Measurements from ENCODE around the gene MYO5C. TPM values are rescaled to one million over a fixed set of nuclear protein-coding genes. Genes with fewer than 3 reads are reported as not detected.

Gene MYO5C
- total RNA-seq, 1 donor from 2014 or later = 24.1 TPM

DNA sequence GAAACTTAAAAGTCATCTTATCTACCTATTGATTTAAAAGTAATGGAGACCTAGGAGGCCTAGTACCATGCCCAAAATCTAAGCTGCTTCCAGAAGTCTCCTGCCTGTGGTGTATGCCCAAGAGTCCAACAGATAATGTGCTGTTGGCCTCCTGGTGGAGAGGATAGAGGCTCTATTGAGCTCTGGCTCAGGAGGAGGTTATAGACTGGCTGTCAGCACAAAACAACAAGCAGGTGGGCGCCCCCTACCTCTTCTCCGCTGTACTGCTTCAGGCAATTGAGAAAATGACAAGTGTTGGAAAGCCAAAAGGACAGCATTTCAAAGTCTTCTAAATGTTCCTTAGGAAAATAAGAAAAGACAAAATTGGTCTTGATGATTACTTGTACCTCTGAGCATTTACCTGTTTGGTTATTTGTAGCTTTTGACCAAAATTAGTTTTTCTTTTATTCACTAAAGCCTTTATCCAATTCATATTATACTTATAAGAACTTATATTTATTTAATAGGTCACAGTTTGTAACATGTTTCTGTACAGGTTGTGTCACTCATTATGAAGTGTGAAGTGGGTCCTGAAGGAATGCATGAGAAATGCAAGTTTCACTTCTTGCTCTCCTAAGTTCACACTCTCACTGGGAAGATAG, 87.2 kb downstream of the MYO5C start:
- H3K4me3 ChIP-seq = no peak overlapping the region
- H3K36me3 Mint-ChIP-seq = peaks cover 8% of the 10 kb centered on the region
- H3K9me3 ChIP-seq (ENCODE audit: low read depth) = no peaks in the 10 kb centered on the region
- H3K4me1 ChIP-seq = peaks cover 3% of the 10 kb centered on the region
- H3K9me3 Mint-ChIP-seq = no peaks in the 10 kb centered on the region
- H3F3A ChIP-seq (ENCODE audit: low read depth) = no peaks in the 10 kb centered on the region
- H3K27me3 ChIP-seq = no peaks in the 10 kb centered on the region
- no peak overlapping the region for H2AFZ ChIP-seq (replicated peaks)
- H3K79me2 ChIP-seq (ENCODE audit: low read depth) = no peaks in the 10 kb centered on the region
- H3K4me1 Mint-ChIP-seq = peaks cover 2% of the 10 kb centered on the region
- no peaks in the 10 kb centered on the region for H3K36me3 ChIP-seq
- no peak overlapping the region for H3K27ac Mint-ChIP-seq
- H3K27ac ChIP-seq = no peak overlapping the region
- peaks cover 5% of the 10 kb centered on the region for H3K27me3 Mint-ChIP-seq (ENCODE audit: insufficient read depth, low read depth)
- peak; percentile 85 for DNase-seq (ENCODE audit: low spot score)
- no peak overlapping the region for H3K9ac ChIP-seq
- TF ChIP-seq EZH2phosphoT487 (IDR thresholded peaks at IDR 0.05) = no peak
- TF ChIP-seq, protein P1, sequence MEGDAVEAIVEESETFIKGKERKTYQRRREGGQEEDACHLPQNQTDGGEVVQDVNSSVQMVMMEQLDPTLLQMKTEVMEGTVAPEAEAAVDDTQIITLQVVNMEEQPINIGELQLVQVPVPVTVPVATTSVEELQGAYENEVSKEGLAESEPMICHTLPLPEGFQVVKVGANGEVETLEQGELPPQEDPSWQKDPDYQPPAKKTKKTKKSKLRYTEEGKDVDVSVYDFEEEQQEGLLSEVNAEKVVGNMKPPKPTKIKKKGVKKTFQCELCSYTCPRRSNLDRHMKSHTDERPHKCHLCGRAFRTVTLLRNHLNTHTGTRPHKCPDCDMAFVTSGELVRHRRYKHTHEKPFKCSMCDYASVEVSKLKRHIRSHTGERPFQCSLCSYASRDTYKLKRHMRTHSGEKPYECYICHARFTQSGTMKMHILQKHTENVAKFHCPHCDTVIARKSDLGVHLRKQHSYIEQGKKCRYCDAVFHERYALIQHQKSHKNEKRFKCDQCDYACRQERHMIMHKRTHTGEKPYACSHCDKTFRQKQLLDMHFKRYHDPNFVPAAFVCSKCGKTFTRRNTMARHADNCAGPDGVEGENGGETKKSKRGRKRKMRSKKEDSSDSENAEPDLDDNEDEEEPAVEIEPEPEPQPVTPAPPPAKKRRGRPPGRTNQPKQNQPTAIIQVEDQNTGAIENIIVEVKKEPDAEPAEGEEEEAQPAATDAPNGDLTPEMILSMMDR (IDR thresholded peaks at IDR 0.05) = peak; percentile 99
- H3K4me2 ChIP-seq = no peak overlapping the region
- H3K4me3 Mint-ChIP-seq = no peak overlapping the region
- no peaks in the 10 kb centered on the region for H4K20me1 ChIP-seq (ENCODE audit: low read depth)

GRCh38 chr15:52207191-52207590, 88.4 kb downstream of the MYO5C start:
- Histone ChIP-seq H4K20me1 (ENCODE audit: low read depth) (no peaks in the 10 kb centered on the region), H3F3A (ENCODE audit: low read depth) (no peaks in the 10 kb centered on the region), H3K9me3 (ENCODE audit: low read depth) (no peaks in the 10 kb centered on the region), H3K36me3 (no peaks in the 10 kb centered on the region), H3K9ac (no peak overlapping the region), H3K4me2 (no peak overlapping the region), H3K4me1 (peaks cover 3% of the 10 kb centered on the region), H3K79me2 (ENCODE audit: low read depth) (no peaks in the 10 kb centered on the region), H3K27me3 (no peaks in the 10 kb centered on the region), H3K27ac (no peak overlapping the region), H3K4me3 (no peak overlapping the region), H2AFZ (replicated peaks) (no peak overlapping the region)
- peaks cover 5% of the 10 kb centered on the region for H3K27me3 Mint-ChIP-seq (ENCODE audit: insufficient read depth, low read depth)
- TF ChIP-seq, protein P1 (IDR thresholded peaks at IDR 0.05) = no peak
- no peak for TF ChIP-seq EZH2phosphoT487 (IDR thresholded peaks at IDR 0.05)
- no peak for TF ChIP-seq EZH2 (IDR thresholded peaks at IDR 0.05)
- no peak overlapping the region for H3K27ac Mint-ChIP-seq
- DNase-seq (ENCODE audit: low spot score) = no peak
- peaks cover 2% of the 10 kb centered on the region for H3K4me1 Mint-ChIP-seq
- no peaks in the 10 kb centered on the region for H3K9me3 Mint-ChIP-seq
- H3K36me3 Mint-ChIP-seq = peaks cover 8% of the 10 kb centered on the region
- no peak overlapping the region for H3K4me3 Mint-ChIP-seq

DNA sequence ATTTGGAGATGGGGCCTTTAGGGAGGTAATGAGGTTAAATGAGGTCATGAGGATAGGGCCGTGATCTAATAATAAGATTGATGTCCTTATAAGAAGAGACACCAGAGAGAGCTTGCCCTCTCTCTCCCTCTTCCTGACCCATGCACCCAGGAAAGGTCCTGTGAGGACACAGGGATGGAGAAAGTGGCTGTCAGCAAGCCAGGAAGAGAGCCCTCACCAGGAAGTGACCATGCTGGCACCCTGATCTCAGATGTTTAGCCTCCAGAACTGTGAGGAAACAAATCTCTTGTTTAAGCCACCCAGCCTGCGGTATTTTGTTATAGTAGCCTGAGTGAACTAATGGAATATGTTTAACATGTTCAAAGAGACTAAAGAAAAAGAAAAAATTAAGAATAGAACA, 89.2 kb downstream of the MYO5C start:
- Histone ChIP-seq H3K27me3 (no peaks in the 10 kb centered on the region), H3F3A (ENCODE audit: low read depth) (no peaks in the 10 kb centered on the region), H3K4me2 (no peak overlapping the region), H3K79me2 (ENCODE audit: low read depth) (no peaks in the 10 kb centered on the region), H3K9ac (no peak overlapping the region), H3K4me3 (no peak overlapping the region), H3K4me1 (peaks cover 3% of the 10 kb centered on the region), H3K36me3 (no peaks in the 10 kb centered on the region), H3K9me3 (ENCODE audit: low read depth) (no peaks in the 10 kb centered on the region), H4K20me1 (ENCODE audit: low read depth) (no peaks in the 10 kb centered on the region), H2AFZ (replicated peaks) (no peak overlapping the region), H3K27ac (no peak overlapping the region)
- TF ChIP-seq, protein P1 (IDR thresholded peaks at IDR 0.05) = no peak
- no peak for TF ChIP-seq EZH2phosphoT487 (IDR thresholded peaks at IDR 0.05)
- TF ChIP-seq EZH2 (IDR thresholded peaks at IDR 0.05) = no peak
- DNase-seq (ENCODE audit: low spot score) = no peak
- H3K27ac Mint-ChIP-seq = no peak overlapping the region
- H3K4me3 Mint-ChIP-seq = no peak overlapping the region
- peaks cover 8% of the 10 kb centered on the region for H3K36me3 Mint-ChIP-seq
- H3K9me3 Mint-ChIP-seq = no peaks in the 10 kb centered on the region
- H3K27me3 Mint-ChIP-seq (ENCODE audit: insufficient read depth, low read depth) = peaks cover 5% of the 10 kb centered on the region
- H3K4me1 Mint-ChIP-seq = peaks cover 2% of the 10 kb centered on the region

Data from neural progenitor cell (in vitro differentiated cells).